KOPT-K1 (cell line): Measurements from ENCODE around the gene ZFTA.
"Not testable (repeated sequence)": the region's sequence is repeated elsewhere in the genome, so short reads cannot be mapped to it uniquely, and the experiment has no call there.

Experiments
- H3K27ac ChIP-seq: fragments of 200-600 bp; sonication (generic); 2 replicates; pipeline ENCODE4 v1.5.1; 2016; ENCODE audit warnings: antibody characterized with exemption, mild to moderate bottlenecking, low read depth, low read length; ENCODE audit not compliant: poor library complexity, severe bottlenecking
- H3K36me3 ChIP-seq: fragments of 200-600 bp; sonication (generic); 2 replicates; pipeline ENCODE4 v1.5.1; 2017; ENCODE audit warnings: antibody characterized with exemption, mild to moderate bottlenecking, low read length, moderate library complexity; ENCODE audit not compliant: insufficient read depth
- H3K9me3 ChIP-seq: fragments of 200-600 bp; sonication (generic); 2 replicates; pipeline ENCODE4 v1.5.1; 2017; ENCODE audit warnings: antibody characterized with exemption, low read length, mild to moderate bottlenecking; ENCODE audit not compliant: insufficient read depth, poor library complexity, severe bottlenecking

The ZFTA gene

DNA sequence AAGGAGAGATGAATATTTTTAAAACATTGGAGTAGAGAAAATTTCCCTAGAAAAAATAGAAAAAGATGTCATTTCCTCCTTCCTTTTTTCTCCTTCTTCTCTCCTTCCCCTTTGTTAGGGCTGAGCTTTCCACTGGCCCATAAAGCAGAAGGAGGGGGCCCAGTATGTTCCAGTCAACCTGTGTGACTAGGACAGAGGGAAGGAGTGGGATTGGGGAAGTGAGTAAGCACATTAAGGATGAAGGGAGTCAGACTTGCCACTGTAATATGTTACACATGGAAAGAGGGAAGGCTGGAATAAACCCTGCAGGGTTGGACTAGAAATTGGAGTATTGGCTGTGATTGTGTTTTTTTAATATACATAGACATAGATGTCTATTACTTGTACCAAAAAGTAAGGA, 24.6 kb upstream of the ZFTA start:
- Histone ChIP-seq H3K36me3 (no peaks in the 10 kb centered on the region), H3K27ac (no peak overlapping the region), H3K9me3 (peaks cover 25% of the 10 kb centered on the region)

- H3K36me3 ChIP-seq, result no peaks in the 10 kb centered on the region
- H3K27ac ChIP-seq, result no peak overlapping the region
- peaks cover 25% of the 10 kb centered on the region for H3K9me3 ChIP-seq
Measured at GRCh38 chr11:63791495-63792167, 23.1 kb upstream of the ZFTA start.

GRCh38 chr11:63785823-63786222, 17.2 kb upstream of the ZFTA start:
- Histone ChIP-seq H3K27ac (no peak overlapping the region), H3K36me3 (no peaks in the 10 kb centered on the region), H3K9me3 (peaks cover 5% of the 10 kb centered on the region)

- H3K9me3 ChIP-seq, result no peaks in the 10 kb centered on the region
- H3K27ac ChIP-seq, result no peak overlapping the region
- H3K36me3 ChIP-seq, result no peaks in the 10 kb centered on the region
Measured at GRCh38 chr11:63783925-63784592, 15.5 kb upstream of the ZFTA start.

DNA sequence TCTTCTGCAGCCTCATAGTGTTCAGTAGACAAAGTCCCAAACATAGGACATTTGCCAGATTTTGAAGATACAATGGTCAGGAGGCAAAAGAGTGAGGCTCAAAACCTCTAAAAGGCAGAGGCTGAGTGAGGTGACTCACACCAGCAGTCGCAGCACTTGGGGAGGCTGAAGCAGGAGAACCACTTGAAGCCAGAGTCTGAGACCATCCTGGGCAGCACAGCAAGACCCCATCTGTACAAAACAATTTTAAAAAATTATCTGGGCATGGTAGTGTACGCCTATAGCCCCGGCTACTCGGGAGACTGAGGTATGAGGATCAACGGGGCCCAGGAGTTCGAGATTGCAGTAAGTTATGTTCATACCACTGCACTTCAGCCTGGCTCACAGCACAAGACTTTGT, 14.2 kb upstream of the ZFTA start:
- Histone ChIP-seq H3K27ac (no peak overlapping the region), H3K36me3 (no peaks in the 10 kb centered on the region), H3K9me3 (no peaks in the 10 kb centered on the region)

DNA sequence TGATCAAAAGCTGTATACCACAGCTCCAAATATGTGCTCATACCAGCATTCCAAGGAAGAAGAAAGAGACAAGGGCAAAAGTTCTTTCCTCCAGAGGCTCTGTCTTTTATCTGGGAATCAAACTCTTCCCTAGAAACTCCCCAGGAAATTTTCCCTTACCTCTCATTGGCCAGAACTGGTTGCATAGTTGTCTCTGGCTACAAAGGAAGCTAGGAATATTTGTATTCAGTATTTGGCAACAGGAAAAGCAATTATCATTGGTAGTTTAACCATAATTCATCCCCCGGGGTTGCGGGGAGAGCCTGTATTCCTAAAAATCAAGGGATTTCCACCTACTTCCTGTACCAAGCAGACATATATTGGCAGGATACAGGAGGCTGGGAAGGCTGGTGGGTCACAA, 10.5 kb upstream of the ZFTA start:
- no peaks in the 10 kb centered on the region for H3K9me3 ChIP-seq
- H3K27ac ChIP-seq, result no peak overlapping the region
- no peaks in the 10 kb centered on the region for H3K36me3 ChIP-seq

- Histone ChIP-seq H3K9me3 (no peaks in the 10 kb centered on the region), H3K36me3 (no peaks in the 10 kb centered on the region), H3K27ac (no peak overlapping the region)
Measured at GRCh38 chr11:63775191-63775590, 6.6 kb upstream of the ZFTA start.

DNA sequence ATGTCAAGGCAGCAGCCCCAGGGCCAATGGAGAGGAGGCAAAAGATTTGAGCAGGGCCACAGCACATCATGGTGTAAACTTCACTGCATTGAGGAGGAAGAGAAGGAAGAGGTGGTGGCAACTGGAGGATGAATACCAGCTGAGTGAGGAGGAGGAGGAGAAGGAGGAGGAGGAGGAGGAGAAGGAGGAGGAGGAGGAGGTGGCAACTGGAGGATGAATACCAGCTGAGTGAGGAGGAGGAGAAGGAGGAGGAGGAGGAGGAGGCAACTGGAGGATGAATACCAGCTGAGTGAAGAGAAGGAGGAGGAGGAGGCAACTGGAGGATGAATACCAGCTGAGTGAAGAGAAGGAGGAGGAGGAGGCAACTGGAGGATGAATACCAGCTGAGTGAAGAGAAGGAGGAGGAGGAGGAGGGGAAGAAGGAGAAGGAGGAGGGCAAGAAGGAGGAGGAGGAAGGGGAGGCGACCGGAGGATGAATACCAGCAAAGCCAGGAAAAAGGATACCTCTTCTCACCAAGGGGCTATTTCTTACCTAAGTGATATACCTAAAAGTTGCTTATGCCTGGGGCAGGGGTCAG, 3.3 kb upstream of the ZFTA start:
- not testable (repeated sequence) for H3K27ac ChIP-seq, H3K36me3 ChIP-seq, H3K9me3 ChIP-seq

DNA sequence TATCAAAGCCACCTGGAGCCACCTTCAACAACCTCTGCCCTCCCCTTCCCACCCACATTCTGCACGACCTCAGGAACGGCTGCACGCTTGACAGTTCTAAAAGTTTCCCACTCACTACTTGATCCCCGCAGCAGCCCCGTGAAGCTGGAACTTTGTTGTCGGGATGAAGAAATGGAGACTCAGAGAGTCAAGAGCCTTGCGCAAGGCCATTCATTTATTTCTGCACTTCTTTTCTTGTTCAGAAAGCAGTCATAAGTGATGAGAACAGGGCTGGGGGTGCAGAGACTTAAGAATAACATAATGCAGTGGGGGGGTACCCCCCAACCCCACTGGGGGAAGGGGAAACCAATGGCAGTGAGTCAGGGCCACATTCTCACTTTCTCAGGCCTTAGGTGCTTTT, 2.2 kb upstream of the ZFTA start:
- H3K9me3 ChIP-seq, result no peaks in the 10 kb centered on the region
- no peak overlapping the region for H3K27ac ChIP-seq
- no peaks in the 10 kb centered on the region for H3K36me3 ChIP-seq

- H3K27ac ChIP-seq, result no peak overlapping the region
- peaks cover 3% of the 10 kb centered on the region; the same call in 1 of the 2 replicates for H3K36me3 ChIP-seq
- H3K9me3 ChIP-seq, result no peaks in the 10 kb centered on the region
Measured at GRCh38 chr11:63769714-63770455, 1.3 kb upstream of the ZFTA start.

GRCh38 chr11:63769042-63769713, 603 bp upstream of the ZFTA start:
- Histone ChIP-seq H3K9me3 (no peaks in the 10 kb centered on the region), H3K36me3 (peaks cover 9% of the 10 kb centered on the region; the same call in 1 of the 2 replicates), H3K27ac (peak overlapping the region; percentile 55)

DNA sequence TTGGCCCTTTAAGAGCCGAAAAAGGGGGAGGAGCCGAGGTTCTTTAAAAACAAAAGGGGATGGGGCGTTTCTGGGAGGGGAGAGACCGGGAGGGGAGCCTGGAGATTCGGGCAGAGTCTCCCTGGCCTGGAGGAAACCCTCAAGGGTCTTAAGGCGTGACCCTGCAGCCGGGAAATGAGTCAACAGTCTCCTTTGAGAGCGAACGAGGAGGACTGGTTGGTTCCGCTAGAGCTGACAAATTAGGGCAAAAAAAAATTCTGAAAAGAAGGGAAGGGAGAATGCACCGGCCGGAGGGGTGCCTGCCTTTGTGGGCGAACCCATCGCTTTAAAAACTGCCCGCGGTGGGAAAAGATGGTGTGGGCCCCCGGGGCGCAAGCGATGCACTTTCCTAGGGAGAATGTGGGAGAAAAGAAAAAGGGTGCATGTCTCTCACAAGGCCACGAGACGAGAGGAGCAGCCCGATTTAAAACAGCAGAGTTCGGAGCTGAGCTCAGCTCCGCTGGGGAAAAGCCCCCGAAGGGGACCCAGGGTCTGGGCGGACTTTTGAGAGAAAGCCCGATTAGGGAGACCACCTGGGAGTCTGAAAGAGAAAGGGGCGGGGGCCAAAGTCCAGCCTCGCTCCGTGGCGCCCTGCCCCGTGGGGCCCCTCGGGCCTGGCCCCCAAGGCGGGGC, 874 bp downstream of the ZFTA start:
- Histone ChIP-seq H3K27ac (peak overlapping the region; percentile 61), H3K36me3 (peaks cover 21% of the 10 kb centered on the region; the same call in 1 of the 2 replicates), H3K9me3 (no peaks in the 10 kb centered on the region)

DNA sequence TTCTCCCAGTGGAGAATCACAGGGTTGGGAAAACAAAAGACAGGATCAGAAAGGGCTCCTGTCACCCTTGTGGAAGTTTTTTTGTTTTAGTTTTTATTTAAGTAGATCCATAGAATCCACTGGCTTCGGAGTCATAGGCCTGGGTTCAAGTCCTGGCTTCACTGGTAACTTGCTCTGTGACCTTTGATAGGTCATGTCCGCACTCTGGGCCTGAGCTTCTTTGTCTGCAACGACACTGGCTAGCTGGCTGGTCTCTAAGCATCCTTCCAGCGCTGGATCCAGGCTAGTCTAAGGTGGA, 1.4 kb downstream of the ZFTA start:
- Histone ChIP-seq H3K9me3 (no peaks in the 10 kb centered on the region), H3K27ac (peak overlapping the region; percentile 61), H3K36me3 (peaks cover 24% of the 10 kb centered on the region; the same call in 1 of the 2 replicates)

DNA sequence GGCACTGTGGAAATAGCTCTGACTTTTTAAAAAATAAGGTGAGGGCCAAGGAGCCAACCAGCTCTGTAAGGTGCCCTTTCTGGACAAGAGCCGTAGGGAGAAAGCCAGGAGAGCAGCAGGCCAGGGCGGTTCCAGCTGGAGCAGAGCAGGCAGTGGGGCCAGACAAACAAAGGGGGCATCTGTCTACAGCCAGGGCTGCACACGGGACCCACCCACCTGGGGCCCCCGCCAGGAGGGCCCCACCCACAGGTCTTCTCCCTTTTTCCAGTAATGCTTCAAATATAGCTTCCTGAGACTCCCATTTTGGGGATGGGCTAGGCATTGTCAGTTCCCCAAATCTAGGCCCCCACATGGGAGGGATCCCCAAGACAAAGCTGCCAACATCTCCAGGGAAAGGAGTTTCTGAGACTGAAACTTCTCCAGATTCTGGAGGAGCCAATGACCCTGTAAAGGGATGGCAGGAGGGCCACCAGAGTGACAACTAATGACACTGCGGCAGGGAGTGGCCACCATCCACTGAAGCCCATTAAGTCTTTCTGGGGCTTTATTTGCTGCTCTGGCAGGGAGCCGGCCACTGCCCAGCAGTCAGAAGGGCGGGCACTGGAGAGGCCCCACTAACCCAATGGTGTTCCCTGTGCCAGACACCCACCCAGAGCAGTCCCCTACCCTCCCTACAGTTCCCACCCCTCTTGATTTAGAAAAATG, 1.9 kb downstream of the ZFTA start:
- H3K27ac ChIP-seq, result no peak overlapping the region
- no peaks in the 10 kb centered on the region for H3K9me3 ChIP-seq
- H3K36me3 ChIP-seq, result peaks cover 29% of the 10 kb centered on the region; the same call in 1 of the 2 replicates
